Left lobe of liver (tissue), 2 donors: Measurements from ENCODE around the gene CGNL1. TPM values are rescaled to one million over a fixed set of nuclear protein-coding genes. Genes with fewer than 3 reads are reported as not detected.

ENCODE experiments used
- ATAC-seq: fragments of 200-7000 bp; cut with Tn5 transposase; one replicate; pipeline ENCODE4 v1.9.1; 2020; ENCODE audit warnings: mild to moderate bottlenecking, moderate library complexity
- DNase-seq: peaks from one replicate; pipeline ENCODE4 v3.0.0-alpha.2; 2020; ENCODE audit warnings: low spot score
- total RNA-seq: library from RNA; stranded (reverse); gene quantifications from one replicate; pipeline ENCODE4 v1.2.1, GENCODE V29; 2021
- donor health status: DM: no; HTN: no; CAD: no; lungs with moderate emphysema.
- donor health status: DM: no; HTN: yes; CAD: no.

CGNL1 gene
- total RNA-seq, 1 donor from 2014 or later: 42.9 TPM

- ATAC-seq: no peak
- DNase-seq: no peak
These were observed 6.7 kb downstream of the CGNL1 start for GRCh38 chr15:57382969-57383368.

GRCh38 chr15:57384024-57384423 is 7.7 kb downstream of the CGNL1 start:
- ATAC-seq (no peak), DNase-seq (no peak)

- DNase-seq (no peak), ATAC-seq (no peak)
These were observed 8.5 kb downstream of the CGNL1 start for GRCh38 chr15:57384816-57385215.

GRCh38 chr15:57385923-57386390 is 9.7 kb downstream of the CGNL1 start:
- DNase-seq: no peak
- no peak for ATAC-seq

- DNase-seq (no peak), ATAC-seq (no peak)
These were observed 10.7 kb downstream of the CGNL1 start for GRCh38 chr15:57386976-57387375.

- ATAC-seq: peak; percentile 52
These were observed 11.3 kb downstream of the CGNL1 start for GRCh38 chr15:57387564-57388076.

GRCh38 chr15:57388464-57388863 is 12.2 kb downstream of the CGNL1 start:
- ATAC-seq (peak; percentile 61), DNase-seq (no peak)

More at GRCh38 chr15:57387564-57388076, 11.3 kb downstream of the CGNL1 start:
- no peak for DNase-seq

- no peak for DNase-seq
These were observed 13.7 kb downstream of the CGNL1 start for GRCh38 chr15:57389991-57390390.

GRCh38 chr15:57390583-57390982 is 14.3 kb downstream of the CGNL1 start:
- no peak for DNase-seq
- ATAC-seq: no peak

More at GRCh38 chr15:57389991-57390390, 13.7 kb downstream of the CGNL1 start:
- ATAC-seq: no peak

GRCh38 chr15:57391537-57391936 is 15.2 kb downstream of the CGNL1 start:
- ATAC-seq: no peak
- no peak for DNase-seq

- DNase-seq (no peak), ATAC-seq (no peak)
These were observed 16.8 kb downstream of the CGNL1 start for GRCh38 chr15:57393061-57393460.

- ATAC-seq (peak; percentile 54), DNase-seq (no peak)
These were observed 19.0 kb downstream of the CGNL1 start for GRCh38 chr15:57395292-57395691.

- DNase-seq (no peak), ATAC-seq (no peak)
These were observed 22.0 kb downstream of the CGNL1 start for GRCh38 chr15:57398336-57398735.

GRCh38 chr15:57401546-57401945 is 25.2 kb downstream of the CGNL1 start:
- DNase-seq (no peak), ATAC-seq (no peak)

- ATAC-seq (no peak), DNase-seq (no peak)
These were observed 26.7 kb downstream of the CGNL1 start for GRCh38 chr15:57403017-57403416.

GRCh38 chr15:57403566-57404325 is 27.4 kb downstream of the CGNL1 start:
- DNase-seq: no peak
- ATAC-seq: no peak

GRCh38 chr15:57405133-57405532 is 28.8 kb downstream of the CGNL1 start:
- DNase-seq (no peak), ATAC-seq (no peak)

- peak; percentile 70 for ATAC-seq
- peak; percentile 40 for DNase-seq
These were observed 29.9 kb downstream of the CGNL1 start for GRCh38 chr15:57406062-57406772.

- ATAC-seq: no peak
- DNase-seq: no peak
These were observed 34.1 kb downstream of the CGNL1 start for GRCh38 chr15:57410373-57410772.

GRCh38 chr15:57411945-57412768 is 35.9 kb downstream of the CGNL1 start:
- ATAC-seq (peak; percentile 74), DNase-seq (peak; percentile 46)

GRCh38 chr15:57415602-57416001 is 39.3 kb downstream of the CGNL1 start:
- DNase-seq (peak; percentile 43), ATAC-seq (no peak)
